Esophagus squamous epithelium (tissue), 4 donors: ENCODE measurements around the gene FOXF1.

Experiments
- POLR2A ChIP-seq, 4 donors: fragments of 450-650 bp; IDR thresholded peaks; one replicate each; pipeline ENCODE4 v1.6.1; 2017; ENCODE audit warnings: antibody characterized with exemption in 4 of 4, mild to moderate bottlenecking in 4 of 4, moderate library complexity in 3 of 4
- TF ChIP-seq, protein P1 (sequence below), 6 experiments: fragments of 450-650 bp in 4 of 6; fragments of 200-600 bp in 2 of 6; sonication (generic) in 2 of 6; IDR thresholded peaks; one replicate each; pipeline ENCODE4 v1.5.1; 2016 to 2019; ENCODE audit warnings: antibody characterized with exemption in 6 of 6, mild to moderate bottlenecking in 4 of 6, moderate library complexity in 4 of 6

GRCh38 chr16:86519649-86520316 lies 9.5 kb downstream of the FOXF1 start:
- TF ChIP-seq, protein P1, sequence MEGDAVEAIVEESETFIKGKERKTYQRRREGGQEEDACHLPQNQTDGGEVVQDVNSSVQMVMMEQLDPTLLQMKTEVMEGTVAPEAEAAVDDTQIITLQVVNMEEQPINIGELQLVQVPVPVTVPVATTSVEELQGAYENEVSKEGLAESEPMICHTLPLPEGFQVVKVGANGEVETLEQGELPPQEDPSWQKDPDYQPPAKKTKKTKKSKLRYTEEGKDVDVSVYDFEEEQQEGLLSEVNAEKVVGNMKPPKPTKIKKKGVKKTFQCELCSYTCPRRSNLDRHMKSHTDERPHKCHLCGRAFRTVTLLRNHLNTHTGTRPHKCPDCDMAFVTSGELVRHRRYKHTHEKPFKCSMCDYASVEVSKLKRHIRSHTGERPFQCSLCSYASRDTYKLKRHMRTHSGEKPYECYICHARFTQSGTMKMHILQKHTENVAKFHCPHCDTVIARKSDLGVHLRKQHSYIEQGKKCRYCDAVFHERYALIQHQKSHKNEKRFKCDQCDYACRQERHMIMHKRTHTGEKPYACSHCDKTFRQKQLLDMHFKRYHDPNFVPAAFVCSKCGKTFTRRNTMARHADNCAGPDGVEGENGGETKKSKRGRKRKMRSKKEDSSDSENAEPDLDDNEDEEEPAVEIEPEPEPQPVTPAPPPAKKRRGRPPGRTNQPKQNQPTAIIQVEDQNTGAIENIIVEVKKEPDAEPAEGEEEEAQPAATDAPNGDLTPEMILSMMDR (IDR thresholded peaks at IDR 0.05): peak; percentile 77 to 92 (median 85)
- TF ChIP-seq POLR2A (IDR thresholded peaks at IDR 0.05): no peak
